RWPE1 (cell line): Measurements from ENCODE around the gene RND1.
"Not testable (repeated sequence)": the region's sequence is repeated elsewhere in the genome, so short reads cannot be mapped to it uniquely, and the experiment has no call there.

ENCODE experiments used
- CTCF ChIA-PET: fragments of 350-600 bp; sonication (Branson Sonifier 250); formaldehyde crosslinking; extraction: SDS; loops from one replicate; lab custom pipeline; 2021; lab: Yijun Ruan, JAX
- POLR2A ChIA-PET: fragments of 400-600 bp; formaldehyde crosslinking; extraction: SDS; loops from one replicate; lab custom pipeline; 2020; ENCODE audit warnings: antibody characterized with exemption; ENCODE audit not compliant: low non-redundant PET; lab: Yijun Ruan, JAX
- DNase-seq: peaks from one replicate; pipeline ENCODE4 v3.0.0; 2012; ENCODE audit warnings: low spot score
- H3K27ac ChIP-seq: fragments of 450-650 bp; 2 replicates; pipeline ENCODE4 v1.5.1; 2017
- CTCF ChIP-seq: fragments of 450-650 bp; conservative IDR thresholded peaks from 2 replicates; pipeline ENCODE4 v1.5.1; 2017; ENCODE audit warnings: low read depth, mild to moderate bottlenecking

RND1 gene

DNA sequence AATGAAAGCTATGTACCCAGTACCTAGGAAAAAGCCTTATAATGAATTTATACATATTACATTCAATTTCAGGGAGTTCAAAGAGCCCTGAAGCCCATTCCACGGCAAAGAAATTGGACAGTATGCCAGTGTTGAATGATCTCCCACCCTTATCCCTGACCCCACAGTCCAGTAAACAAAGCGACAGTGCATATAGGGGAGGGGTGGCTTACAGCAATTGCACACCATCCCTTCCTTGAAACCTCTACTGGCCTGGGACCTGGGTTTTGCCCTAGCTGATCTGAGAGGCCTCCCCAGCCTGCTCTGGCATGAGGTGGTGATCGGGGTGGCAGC lies 17.3 kb upstream of the RND1 start:
- TF ChIP-seq CTCF = no peak
- DNase-seq = no peak
- H3K27ac ChIP-seq = no peak overlapping the region
- ChIA-PET CTCF (interaction anchor here (1.0 kb wide), 2 partner anchors 8 to 53 kb away, joined by 3 read pairs; no protein-coding TSS in a partner anchor), POLR2A (no interaction called here)

GRCh38 chr12:48882315-48882687 lies 16.6 kb upstream of the RND1 start:
- no peak for TF ChIP-seq CTCF
- POLR2A ChIA-PET = no interaction called here
- no peak for DNase-seq
- H3K27ac ChIP-seq = no peak overlapping the region
- CTCF ChIA-PET = interaction anchor here (0.6 to 1.1 kb wide), 5 partner anchors 8 to 137 kb away, joined by 3 to 6 read pairs (median 4); a partner anchor contains a TSS

- H3K27ac ChIP-seq = no peak overlapping the region
- no peak for TF ChIP-seq CTCF
- no peak for DNase-seq
- ChIA-PET POLR2A (no interaction called here), CTCF (interaction anchor here (0.6 to 1.1 kb wide), 4 partner anchors 9 to 138 kb away, joined by 3 to 6 read pairs (median 4); a partner anchor contains a TSS)
Measured at GRCh38 chr12:48881686-48882314, 16.1 kb upstream of the RND1 start.

GRCh38 chr12:48880647-48881046 lies 15.0 kb upstream of the RND1 start:
- no peak overlapping the region for H3K27ac ChIP-seq
- no peak for TF ChIP-seq CTCF
- CTCF ChIA-PET = interaction anchor here (0.6 kb wide), 1 partner anchor 8 kb away, joined by 4 read pairs; no protein-coding TSS in a partner anchor
- POLR2A ChIA-PET = no interaction called here
- DNase-seq = no peak

DNA sequence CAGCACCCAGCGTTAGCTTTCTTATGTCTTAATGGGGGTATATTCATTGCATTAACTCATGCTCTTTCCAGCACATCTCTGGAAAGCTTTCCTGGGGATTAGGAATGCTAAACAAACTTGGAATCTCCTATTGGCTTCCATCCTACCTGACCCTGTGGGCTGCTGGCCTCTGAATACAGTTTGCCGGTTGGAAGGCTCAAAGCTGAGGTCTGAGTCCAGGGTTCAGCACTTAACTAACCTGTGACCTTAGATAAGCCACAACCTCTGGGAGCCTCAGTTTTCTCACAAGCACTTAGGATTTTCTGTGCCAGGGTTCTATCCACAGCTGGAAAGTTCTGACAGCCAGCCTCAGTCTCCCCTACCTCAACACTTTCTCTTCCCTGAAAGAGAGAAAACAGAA lies 12.9 kb upstream of the RND1 start:
- H3K27ac ChIP-seq = no peak overlapping the region
- ChIA-PET POLR2A (no interaction called here), CTCF (no interaction called here)
- TF ChIP-seq CTCF = no peak
- no peak for DNase-seq

DNA sequence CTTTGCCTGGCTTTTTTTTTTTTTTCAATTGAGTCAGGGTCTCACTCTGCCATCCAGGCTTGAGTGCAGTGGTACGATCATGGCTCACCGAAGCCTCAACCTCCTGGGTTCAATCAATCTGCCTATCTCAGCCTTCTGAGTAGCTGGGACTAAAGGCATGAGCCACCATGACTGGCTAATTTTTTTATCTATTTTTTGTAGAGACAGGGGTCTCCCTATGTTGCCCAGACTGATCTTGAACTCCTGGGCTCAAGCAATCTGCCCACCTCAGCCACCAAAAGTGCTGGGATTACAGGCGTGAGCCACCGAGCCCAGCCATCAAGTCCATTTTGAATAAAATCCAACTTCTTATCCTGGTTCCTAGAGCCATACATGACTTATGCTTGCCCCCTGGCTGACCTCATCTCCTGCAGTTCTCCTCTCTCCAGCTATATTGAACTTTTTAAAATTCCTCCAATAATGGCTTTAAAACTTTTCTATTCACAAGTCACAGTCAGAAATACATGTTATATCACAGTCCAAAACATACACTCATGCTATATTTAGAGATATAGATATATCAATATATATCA lies 10.4 kb upstream of the RND1 start:
- ChIA-PET CTCF (interaction anchor here (0.6 kb wide), 1 partner anchor 112 kb away, joined by 3 read pairs; no protein-coding TSS in a partner anchor), POLR2A (interaction anchor here (0.6 kb wide), 1 partner anchor 793 kb away, joined by 9 read pairs; no protein-coding TSS in a partner anchor)
- no peak overlapping the region for H3K27ac ChIP-seq
- TF ChIP-seq CTCF = no peak
- no peak for DNase-seq

DNA sequence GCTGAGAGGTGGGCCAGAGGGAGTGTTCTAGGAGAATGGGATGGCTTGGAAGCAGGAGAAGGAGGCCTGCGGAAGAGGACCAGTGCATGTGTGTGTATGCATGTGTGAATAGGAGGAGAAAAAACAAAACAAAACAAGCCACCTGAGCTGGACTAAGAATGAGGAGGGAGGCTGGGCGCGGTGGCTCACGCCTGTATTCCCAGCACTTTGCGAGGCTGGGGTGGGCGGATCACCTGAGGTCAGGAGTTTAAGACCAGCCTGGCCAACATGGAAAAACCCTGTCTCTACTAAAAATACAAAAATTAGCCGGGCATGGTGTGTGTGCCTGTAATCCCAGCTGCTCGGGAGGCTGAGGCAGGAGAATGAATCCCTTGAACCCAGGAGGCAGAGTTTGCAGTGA lies 7.9 kb upstream of the RND1 start:
- H3K27ac ChIP-seq, DNase-seq, POLR2A ChIA-PET: not testable (repeated sequence)
- CTCF ChIA-PET = interaction anchor here (0.7 to 1.3 kb wide), 2 partner anchors 17 to 856 kb away, joined by 4 to 5 read pairs; no protein-coding TSS in a partner anchor
